ENCODE measurements around the gene DAGLA.

The DAGLA gene

DNA sequence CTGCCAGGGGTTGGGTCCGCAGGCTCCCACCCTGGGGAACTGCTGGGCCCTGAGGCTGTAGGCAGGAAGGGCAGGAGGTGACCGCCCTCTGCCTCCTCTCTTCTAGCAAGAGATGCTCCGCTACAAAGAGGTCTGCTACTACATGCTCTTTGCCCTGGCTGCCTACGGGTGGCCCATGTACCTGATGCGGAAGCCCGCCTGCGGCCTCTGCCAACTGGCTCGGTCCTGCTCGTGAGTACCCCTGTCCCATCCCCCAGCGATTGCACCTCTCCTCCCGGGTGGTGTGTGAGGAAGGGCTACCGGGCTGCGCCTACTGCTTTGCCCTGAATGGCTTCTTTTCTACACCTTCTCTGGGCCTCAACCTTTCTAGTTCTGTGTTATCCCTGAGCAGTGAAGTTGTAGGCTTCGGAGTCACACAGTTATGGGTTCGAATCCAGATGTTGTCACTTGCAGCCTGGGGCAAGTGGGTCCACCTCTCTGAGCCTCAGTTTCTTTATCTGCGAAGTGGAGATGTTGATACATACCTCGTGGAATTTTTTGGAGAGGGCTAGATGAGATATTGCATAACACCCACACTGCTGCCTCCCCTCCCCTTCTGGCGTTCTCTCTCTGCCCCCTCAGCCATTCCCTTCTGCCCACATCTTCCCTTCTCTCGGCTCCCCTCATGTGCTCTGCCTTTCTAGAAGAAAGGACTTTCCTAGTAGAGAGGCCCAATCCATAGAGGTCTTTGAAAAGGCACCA is 51.2 kb downstream of the DAGLA start:
- no peak for FAIRE-seq

DNA sequence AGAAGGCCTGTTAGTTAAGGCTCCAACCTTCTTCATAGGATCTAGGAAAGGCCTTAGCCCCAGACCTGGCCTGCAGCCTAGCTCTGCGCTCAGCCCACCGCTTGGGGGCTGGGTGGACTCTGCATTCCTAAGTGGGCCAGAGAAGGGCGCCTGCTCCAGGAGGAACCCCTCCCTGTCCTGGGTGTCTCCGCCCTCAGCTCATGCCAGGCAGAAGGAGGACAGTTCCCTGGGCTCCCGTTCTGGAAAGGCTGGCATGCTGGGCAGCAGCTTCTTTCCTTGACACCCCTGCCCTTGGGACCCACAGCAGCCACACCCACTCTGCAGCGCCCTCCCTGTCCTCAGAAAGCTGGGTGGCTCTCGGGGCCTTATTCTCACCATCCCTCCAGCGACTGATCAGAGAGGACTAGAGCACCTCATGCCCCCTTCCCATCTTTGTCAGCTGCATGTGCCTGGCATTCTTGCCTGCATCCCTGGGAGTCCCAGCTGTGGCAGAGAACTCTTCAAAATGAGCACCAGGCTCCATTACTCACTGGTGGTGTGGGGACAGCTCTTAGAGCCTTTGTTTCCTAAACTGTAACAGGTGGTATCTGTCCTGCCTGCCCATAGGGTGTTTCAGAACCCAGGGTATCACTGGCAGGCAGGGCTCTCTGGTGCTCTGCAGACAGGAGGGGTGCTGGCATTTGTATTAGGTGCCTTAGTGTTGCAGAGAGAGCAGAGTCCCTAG is 51.9 kb downstream of the DAGLA start:
- no peak for FAIRE-seq

DNA sequence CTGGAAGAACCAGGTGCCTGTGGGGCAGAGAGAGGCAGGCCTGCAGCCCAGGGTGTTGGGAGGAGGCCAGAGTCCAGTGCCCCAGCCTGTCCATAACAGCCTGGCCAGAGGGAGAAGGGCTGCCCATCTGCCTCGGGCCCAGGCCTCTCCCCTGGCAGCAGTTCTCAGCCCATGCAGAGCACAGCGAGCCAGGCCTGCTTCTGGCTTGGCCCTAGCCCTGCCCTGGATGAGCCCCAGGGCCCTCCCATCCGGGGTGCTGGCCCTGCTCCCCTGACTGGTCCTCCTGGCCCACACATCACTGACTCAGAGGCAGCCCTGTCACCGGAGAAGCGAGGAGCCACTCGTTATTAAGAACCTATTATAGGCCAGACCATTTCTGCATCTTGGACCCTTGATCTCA is 52.5 kb downstream of the DAGLA start:
- FAIRE-seq = no peak

DNA sequence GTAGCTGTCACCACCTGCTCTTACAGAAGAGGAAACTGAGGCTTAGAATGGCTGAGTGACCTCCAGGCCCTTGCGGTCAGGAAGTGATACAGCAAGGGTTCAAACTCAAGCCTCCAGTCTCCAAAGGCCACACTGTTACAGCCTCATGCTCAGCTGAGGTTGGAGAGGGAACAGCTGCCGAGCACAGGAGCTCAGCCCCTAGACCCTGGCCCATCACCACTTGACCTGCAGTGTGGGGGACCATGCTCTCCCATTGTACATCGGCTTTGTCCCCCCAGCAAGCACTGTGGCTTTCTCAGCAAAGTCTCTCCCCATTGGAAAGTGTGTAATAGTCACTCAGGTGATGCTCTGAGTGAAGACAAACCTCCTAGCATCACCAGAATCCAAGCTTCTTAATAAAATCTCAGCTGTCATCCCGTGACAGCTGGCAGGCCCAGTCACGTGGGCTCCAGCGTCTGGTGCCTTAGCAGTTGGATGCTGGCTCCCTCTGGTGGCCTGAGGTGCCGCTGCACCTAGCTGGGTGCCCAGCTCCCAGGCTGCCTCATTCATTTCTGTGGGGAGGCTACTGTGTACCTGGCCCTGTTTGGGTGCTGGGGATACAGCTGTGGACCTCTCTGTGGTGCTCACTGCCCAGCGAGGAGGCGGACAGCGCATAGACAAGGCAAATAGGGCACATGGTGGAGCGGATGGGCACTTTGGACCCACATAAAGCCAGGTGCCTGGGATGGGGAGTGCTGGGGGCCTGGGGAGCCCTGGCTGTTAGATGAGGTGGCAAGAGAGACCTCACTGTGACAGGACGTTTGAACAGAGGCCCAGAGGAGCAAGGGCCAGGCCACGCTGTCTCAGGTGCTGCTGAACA is 53.2 kb downstream of the DAGLA start:
- no peak for FAIRE-seq

DNA sequence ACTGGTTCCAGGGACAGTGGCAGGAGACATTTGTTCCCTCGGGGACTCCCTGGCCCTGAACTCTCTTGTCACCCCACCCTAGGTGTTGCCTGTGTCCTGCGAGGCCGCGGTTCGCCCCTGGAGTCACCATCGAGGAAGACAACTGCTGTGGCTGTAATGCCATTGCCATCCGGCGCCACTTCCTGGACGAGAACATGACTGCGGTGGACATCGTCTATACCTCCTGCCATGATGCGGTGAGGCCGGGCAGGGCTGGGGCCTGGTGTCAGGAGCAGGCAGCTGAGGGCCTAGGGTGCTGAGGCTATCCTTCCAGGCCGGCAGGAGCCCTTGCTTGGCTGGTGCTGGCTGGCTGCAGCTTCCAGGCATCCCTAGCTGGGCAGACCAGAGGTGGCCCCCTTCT is 54.6 kb downstream of the DAGLA start:
- no peak for FAIRE-seq

DNA sequence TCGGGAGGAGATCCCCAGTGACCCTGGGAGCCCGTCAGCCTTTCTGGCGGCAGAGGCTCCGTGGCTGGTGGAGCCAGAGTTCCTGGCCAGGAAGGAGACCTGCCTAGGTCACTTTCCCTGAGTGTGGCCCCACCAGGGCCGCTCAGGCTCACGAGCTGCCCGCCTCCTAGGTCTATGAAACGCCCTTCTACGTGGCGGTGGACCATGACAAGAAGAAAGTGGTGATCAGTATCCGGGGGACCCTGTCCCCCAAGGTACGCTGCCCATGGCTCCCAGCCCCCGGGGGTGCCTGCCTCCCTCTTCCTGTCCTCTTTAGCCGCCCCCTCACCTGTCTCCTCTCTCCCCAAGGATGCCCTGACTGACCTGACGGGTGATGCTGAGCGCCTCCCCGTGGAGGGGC is 55.2 kb downstream of the DAGLA start:
- FAIRE-seq = no peak

DNA sequence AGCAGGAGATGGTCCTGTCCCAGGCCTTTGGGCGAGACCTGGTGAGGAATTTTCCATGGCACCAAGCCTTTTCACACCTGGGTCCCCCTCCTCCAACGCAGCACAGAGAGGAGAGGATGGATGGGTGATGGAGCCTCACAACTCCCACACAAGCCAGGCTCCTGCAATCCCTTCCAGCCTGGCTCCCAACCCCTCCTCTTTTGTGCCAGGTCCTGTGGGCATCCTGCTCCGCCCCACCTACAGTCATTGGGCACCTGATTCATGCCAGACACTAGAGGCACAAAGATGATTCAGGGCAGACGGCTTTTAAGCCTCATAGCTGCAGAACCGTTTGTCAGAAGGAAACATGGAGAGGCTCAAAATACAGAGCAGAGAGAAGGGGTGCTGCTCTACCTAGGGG is 56.1 kb downstream of the DAGLA start:
- no peak for FAIRE-seq

DNA sequence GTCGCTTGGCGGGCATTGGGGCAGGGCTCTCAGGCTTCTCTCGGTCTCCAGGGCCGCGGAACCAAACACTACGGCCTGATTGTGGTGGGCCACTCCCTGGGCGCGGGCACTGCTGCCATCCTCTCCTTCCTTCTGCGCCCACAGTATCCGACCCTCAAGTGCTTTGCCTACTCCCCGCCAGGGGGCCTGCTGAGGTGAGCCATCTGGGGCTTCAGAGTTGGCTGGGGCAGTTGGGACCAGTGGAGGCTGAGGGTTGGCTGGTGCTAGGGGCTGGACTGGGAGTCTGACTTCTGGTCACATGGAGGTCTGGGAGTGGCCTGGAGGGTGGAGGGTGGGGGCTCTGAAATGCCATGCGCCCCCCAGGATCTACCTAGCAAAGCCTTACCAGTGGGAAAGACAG is 56.9 kb downstream of the DAGLA start:
- FAIRE-seq = no peak

DNA sequence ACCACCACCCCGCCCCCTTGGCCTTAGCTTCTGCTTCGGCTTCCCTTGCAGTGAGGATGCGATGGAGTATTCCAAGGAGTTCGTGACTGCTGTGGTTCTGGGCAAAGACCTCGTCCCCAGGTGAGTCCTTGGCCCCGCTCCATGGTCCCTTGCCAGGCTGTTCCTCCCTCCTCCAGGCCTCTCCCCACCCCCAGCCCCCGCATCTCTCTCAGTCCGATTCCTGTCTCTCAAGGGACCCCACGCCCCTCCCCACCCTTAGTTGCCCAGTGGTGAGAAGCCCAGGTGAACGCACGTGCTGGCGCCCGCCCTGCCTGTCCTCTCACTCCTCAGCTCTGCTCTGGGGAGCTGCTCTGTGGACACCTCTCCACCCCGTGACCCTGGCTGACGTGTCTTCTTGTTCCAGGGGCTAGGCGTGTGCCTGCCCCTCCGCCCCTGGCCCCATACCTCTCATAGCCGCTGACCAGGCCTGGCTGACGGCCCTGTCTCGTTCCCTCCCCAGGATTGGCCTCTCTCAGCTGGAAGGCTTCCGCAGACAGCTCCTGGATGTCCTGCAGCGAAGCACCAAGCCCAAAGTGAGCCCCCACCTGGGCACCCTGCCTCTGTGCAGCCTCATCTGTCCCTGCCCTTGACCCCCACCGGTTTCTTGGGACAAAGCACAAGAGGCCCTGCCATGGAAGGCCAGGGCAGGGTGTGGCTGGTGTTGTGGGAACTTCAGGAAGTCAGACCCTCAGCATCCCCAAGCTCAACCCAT is 57.6 kb downstream of the DAGLA start:
- no peak for FAIRE-seq

DNA sequence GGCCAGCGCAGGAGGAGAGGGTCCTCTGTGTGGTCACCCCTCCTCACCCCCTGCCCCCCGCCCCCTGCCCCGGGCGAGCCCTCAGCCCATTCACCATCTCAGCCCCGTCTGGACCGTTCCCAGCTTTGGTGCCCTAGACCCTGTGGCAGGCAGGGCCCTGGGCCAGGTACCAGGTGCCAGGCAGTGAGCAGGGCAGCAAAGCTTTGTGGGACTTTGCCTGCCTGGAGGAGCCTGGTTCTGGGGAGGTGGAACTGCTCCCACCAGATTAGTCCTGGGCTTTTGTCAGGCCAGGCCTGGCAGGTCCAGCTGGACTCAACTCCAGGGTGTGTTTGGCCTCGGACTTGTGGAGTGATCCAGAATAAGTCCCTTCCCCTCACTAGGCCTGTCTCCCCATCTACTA is 58.6 kb downstream of the DAGLA start:
- no peak for FAIRE-seq

DNA sequence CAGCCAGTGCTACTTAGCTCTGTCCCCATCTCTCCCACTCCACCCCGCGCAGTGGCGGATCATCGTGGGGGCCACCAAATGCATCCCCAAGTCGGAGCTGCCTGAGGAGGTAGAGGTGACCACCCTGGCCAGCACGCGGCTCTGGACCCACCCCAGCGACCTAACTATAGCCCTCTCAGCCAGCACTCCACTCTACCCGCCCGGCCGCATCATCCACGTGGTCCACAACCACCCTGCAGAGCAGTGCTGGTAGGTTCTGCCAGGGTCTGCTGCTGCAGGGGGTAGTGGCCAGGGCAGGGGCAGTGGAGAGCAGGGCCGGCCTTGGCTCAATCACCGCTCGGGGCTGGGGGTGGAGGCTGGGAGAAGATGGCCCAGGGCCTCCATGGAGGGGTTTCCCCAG is 59.2 kb downstream of the DAGLA start:
- no peak for FAIRE-seq

DNA sequence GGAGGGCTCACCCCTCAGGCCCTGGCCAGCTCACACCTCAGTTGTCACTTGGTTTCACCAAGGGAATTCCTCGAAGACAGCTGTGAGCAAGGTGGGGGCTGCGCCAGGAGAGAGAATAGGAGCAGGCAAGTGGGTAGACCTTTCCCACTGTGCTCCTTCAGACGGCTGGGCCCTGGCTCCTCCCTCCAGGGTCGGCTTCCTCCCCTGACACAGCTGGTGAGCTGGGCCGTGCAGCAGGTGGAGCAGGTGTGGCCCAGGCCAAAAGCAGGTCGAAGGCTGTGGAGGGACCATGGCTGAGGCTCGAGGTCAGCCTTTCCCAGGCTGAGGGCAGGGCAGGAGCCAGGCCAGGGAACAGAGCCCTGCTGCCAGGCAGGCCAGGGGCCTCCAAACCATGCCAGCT is 59.8 kb downstream of the DAGLA start:
- FAIRE-seq = no peak

DNA sequence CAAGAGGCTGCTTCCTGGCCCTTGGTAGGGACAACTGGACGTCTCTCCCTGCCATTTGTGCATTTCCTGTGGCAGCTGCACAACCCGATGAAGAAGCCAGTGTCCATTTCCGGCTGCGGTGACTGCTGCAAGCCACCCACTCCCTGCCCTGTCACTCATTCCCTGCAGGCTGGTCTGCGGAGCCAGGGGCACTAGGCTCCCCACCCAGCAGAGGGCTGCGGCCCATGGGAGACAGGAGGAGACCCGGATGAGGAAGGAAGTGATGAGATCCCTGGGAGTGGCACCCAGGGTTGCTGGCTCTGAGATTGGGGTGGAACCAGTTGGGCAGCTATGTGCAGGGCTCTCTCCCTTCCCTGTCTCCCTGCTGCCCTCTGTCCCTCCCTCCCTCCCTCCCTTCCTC is 62.2 kb downstream of the DAGLA start:
- FAIRE-seq = no peak

DNA sequence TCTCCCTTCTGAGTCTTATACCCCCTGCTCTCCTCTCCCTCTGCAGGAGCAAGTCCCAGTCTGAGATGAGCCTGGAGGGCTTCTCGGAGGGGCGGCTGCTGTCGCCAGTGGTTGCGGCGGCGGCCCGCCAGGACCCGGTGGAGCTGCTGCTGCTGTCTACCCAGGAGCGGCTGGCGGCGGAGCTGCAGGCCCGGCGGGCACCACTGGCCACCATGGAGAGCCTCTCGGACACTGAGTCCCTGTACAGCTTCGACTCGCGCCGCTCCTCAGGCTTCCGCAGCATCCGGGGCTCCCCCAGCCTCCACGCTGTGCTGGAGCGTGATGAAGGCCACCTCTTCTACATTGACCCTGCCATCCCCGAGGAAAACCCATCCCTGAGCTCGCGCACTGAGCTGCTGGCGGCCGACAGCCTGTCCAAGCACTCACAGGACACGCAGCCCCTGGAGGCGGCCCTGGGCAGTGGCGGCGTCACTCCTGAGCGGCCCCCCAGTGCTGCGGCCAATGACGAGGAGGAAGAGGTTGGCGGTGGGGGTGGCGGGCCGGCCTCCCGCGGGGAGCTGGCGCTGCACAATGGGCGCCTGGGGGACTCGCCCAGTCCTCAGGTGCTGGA is 63.4 kb downstream of the DAGLA start:
- FAIRE-seq = no peak

DNA sequence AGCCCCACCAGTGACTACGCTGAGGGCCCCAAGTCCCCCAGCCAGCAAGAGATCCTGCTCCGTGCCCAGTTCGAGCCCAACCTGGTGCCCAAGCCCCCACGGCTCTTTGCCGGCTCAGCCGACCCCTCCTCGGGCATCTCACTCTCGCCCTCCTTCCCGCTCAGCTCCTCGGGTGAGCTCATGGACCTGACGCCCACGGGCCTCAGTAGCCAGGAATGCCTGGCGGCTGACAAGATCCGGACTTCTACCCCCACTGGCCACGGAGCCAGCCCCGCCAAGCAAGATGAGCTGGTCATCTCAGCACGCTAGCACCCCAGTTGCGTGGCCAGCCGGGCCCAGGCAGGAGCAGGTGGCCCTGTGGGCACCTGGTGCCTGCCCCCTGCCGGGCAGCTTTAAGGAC is 64.0 kb downstream of the DAGLA start:
- no peak for FAIRE-seq

DNA sequence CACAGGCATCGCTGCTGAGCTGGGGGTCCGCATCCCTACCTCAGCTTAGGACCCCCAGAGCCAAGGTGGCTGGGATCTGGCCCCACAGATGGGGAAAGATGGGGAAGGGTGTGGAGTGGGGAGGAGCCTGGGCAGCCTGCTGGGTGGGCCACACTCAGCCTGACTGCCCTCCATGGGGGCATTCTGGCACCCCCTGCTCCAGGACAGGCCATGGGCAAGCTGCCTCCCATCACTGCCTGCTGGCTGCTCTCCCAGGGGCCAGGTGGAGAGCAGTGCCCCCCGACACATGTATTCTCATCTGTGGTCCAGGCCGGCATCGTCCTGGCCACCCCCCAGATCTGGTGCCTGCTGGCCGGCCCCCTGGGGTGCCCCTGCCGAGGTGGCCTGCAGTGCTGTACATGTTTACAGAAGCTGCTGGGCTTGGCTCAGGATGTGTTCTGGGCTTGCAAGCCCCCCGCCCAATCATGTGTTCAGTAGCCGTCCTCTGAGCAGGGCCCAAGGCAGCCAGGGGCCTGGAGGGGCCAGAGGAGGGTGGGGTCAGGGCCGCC is 64.5 kb downstream of the DAGLA start:
- no peak for FAIRE-seq

DNA sequence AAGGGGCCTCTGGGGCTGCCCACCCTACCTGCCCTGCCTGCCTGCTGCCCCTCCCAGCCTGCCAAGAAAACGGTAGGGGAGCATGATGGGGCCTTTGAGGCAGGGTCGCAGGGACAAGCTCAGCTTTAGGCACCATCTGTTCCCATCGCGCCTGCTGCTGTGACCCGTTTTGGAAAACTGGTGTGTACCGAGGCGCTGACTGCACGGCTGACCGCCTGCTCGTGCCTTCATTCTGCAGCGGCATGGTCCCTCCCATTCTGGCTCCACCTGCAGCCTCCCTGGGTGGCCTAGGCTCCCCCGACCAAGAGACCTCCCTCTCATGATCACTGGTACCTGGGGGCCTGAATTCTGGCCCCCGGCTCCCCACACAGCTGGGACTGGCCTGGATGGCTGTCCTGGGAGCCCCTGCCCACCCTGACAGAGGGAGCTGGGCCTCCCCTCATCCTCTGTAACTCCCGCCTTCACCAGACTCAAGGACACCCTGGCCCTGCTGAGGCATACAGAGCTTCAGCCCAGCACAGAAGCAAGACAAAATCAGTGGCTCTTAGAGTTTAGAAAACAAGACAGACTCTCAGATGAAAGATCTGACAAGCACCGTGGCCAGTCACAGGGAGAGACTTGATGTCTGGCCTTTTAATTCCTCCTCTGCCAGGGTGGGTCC is 65.7 kb downstream of the DAGLA start:
- no peak for FAIRE-seq

DNA sequence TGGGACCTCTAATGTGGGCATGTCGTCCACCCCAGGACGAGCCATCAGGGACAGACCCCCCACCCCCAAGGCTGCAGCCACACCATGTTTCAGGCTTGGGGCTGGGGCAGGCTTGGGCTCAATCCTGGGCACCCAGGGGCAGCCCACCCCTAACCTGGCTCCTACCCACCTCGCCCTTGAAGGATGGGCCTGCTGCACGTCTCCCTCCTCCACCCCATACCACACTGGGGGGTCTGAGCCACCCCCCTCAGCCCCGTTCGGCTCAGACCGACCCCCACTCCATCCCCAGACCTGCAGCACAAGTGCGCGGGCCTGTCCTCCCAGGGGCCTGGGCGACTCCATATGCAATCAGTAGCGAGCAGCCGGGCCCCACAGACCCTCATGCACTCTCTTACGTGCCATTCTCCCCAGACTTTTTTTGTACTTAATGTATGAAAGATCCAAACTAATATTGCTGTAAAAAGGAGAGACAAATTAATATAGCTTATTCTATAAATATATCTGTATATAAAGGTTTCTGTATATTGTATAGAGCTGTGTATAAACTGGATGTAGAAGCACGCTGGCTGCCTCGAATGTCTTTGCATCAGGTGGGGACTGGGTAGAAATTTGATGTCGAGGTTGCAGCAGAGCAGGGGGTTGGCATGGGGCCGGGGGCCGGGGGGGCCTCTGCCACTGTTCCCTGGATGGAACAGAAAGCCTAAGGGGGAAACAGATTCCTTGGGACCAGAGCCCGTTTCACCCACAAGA is 66.4 kb downstream of the DAGLA start:
- no peak for FAIRE-seq

DNA sequence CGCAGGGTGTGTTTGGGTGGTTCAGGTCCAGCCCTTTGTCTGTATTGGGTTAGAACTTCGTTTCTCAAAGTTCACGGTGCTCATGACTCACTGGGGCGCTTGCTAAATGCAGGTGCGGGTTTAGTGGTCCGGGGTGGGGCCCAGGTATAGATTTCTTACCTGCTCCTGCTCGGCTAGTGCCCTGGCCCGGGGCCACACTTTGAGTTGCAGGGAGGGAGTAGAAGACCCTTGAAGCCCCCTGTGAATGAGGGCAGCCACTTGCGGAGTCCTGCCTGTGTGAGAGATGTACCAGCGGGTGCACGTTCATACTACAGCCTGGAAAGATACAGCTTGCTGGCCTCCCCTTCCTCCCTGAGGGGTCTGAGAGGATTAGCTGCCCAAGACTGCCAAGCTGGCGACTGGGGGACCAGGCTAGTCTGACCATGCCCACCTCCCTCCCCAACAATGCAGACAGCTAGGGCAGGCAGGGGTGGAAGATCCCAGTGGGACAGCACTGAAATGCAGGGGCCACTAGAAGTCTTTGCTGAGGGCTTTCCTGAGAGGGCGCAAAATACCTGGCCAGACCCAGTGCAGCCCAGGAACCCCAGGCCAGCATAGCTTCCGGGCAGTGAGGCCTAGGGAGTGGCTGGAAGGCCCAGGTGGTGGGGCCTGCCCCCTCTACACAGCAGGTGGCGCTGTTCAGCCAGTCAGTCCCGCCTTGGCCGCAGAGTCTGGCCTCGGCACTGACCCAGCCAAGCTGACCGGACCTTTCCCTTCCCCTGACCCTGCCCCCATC is 67.2 kb downstream of the DAGLA start:
- no peak for FAIRE-seq

DNA sequence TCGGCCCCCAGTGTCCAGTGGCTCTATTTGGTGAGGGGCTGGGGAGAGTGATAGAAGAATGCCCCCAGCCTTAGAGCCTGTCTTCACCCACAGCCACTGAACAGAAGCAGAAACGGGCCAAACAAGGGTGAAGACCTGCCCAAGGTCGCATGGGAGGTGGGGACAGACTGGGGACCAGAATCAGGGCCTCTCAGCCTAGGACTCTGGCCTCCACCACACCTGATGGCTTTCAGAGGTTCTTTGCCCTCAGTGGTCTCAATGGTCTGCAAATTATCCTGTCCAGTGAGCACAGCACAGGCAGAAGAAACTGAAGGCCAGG is 67.7 kb downstream of the DAGLA start:
- no peak for FAIRE-seq
